ENCODE data around the gene MBD2.
A peak's percentile ranks its signal among the peaks of the same experiment; 100 is the strongest.

MBD2 gene

GRCh38 chr18:54224379-54225014 lies at the start of gene MBD2:
TSS of gene MBD2 (minus strand) at chr18:54224669. CDS start at chr18:54224559, 110 bp downstream.
- peak; percentile 93 for DNase-seq

GRCh38 chr18:54269893-54270844 lies 45.7 kb upstream of the MBD2 start:
- peak; percentile 50 for DNase-seq

- no peak for DNase-seq
These were observed 44.3 kb upstream of the MBD2 start for GRCh38 chr18:54268751-54269150.

- no peak for DNase-seq
These were observed 43.2 kb upstream of the MBD2 start for GRCh38 chr18:54267701-54268100.

- DNase-seq: no peak
These were observed 39.5 kb upstream of the MBD2 start for GRCh38 chr18:54263904-54264336.

- DNase-seq: no peak
These were observed 37.4 kb upstream of the MBD2 start for GRCh38 chr18:54261894-54262293.

- peak; percentile 13 for DNase-seq
These were observed 36.1 kb upstream of the MBD2 start for GRCh38 chr18:54260396-54261072.

GRCh38 chr18:54257818-54258217 lies 33.3 kb upstream of the MBD2 start:
- DNase-seq: peak; percentile 36

- DNase-seq: peak; percentile 17
These were observed 32.5 kb upstream of the MBD2 start for GRCh38 chr18:54257015-54257414.

GRCh38 chr18:54255141-54255540 lies 30.7 kb upstream of the MBD2 start:
- DNase-seq: no peak

GRCh38 chr18:54254265-54254758 lies 29.8 kb upstream of the MBD2 start:
- DNase-seq: no peak

GRCh38 chr18:54251606-54252390 lies 27.3 kb upstream of the MBD2 start:
- DNase-seq: no peak

- peak; percentile 7 for DNase-seq
These were observed 26.4 kb upstream of the MBD2 start for GRCh38 chr18:54250846-54251261.

GRCh38 chr18:54247511-54248175 lies 23.2 kb upstream of the MBD2 start:
- DNase-seq: no peak

GRCh38 chr18:54242327-54242726 lies 17.9 kb upstream of the MBD2 start:
- no peak for DNase-seq

- DNase-seq: no peak
These were observed 17.0 kb upstream of the MBD2 start for GRCh38 chr18:54241483-54241882.

GRCh38 chr18:54240629-54241107 lies 16.2 kb upstream of the MBD2 start:
- DNase-seq: no peak

- DNase-seq: no peak
These were observed 15.1 kb upstream of the MBD2 start for GRCh38 chr18:54239601-54240000.

GRCh38 chr18:54239091-54239490 lies 14.6 kb upstream of the MBD2 start:
- DNase-seq: no peak

- no peak for DNase-seq
These were observed 13.9 kb upstream of the MBD2 start for GRCh38 chr18:54238173-54238936.

- no peak for DNase-seq
These were observed 11.4 kb upstream of the MBD2 start for GRCh38 chr18:54235871-54236270.
